Measurements from ENCODE around the gene UMOD. TPM values are rescaled to one million over a fixed set of nuclear protein-coding genes. Genes with fewer than 3 reads are reported as not detected.

The UMOD gene
- total RNA-seq (2014; rRNA removed) (not detected in 2 replicates), Bru-seq, nascent RNA (not detected), BruChase-seq, experiment 1, labeled RNA remaining after a 6-hour chase (not detected), BruChase-seq, experiment 2, labeled RNA remaining after a 2-hour chase (not detected)
- long read RNA-seq = 0 reads

GRCh38 chr16:20352615-20353014 is at the start of gene UMOD:
Gene UMOD, minus strand, starts transcription at chr16:20352715. Its CDS starts 1,978 bp downstream, at chr16:20350737.
- Histone ChIP-seq H3K36me3 (ENCODE audit: low read depth, low read length) (no peaks in the 10 kb centered on the region), H3K9ac (ENCODE audit: low read length) (no peak within 1 kb of the TSS), H3K27me3 (ENCODE audit: low read length) (no peaks in the 10 kb centered on the region), H4K20me1 (ENCODE audit: low read length) (no peaks in the 10 kb centered on the region), H3K4me1 (ENCODE audit: insufficient read depth, low read length) (no peaks in the 10 kb centered on the region), H3K79me2 (ENCODE audit: low read length) (no peaks in the 10 kb centered on the region), H3F3A (ENCODE audit: low read length, unreplicated experiment) (no peaks in the 10 kb centered on the region), H3K9me3 (ENCODE audit: low read length) (no peaks in the 10 kb centered on the region), H3K4me2 (ENCODE audit: low read length) (no peak within 1 kb of the TSS), H2AFZ (ENCODE audit: low read length) (no peak within 1 kb of the TSS), H3K9me2 (replicated peaks; ENCODE audit: low read length) (no peaks in the 10 kb centered on the region), H3K27ac (ENCODE audit: low read length) (no peak within 1 kb of the TSS), H3K4me3 (ENCODE audit: low read length) (no peak within 1 kb of the TSS)
- ChIA-PET POLR2A (ENCODE audit: unreplicated experiment) (no interaction called here), CTCF (no interaction called here)
- TF ChIP-seq, protein P1, sequence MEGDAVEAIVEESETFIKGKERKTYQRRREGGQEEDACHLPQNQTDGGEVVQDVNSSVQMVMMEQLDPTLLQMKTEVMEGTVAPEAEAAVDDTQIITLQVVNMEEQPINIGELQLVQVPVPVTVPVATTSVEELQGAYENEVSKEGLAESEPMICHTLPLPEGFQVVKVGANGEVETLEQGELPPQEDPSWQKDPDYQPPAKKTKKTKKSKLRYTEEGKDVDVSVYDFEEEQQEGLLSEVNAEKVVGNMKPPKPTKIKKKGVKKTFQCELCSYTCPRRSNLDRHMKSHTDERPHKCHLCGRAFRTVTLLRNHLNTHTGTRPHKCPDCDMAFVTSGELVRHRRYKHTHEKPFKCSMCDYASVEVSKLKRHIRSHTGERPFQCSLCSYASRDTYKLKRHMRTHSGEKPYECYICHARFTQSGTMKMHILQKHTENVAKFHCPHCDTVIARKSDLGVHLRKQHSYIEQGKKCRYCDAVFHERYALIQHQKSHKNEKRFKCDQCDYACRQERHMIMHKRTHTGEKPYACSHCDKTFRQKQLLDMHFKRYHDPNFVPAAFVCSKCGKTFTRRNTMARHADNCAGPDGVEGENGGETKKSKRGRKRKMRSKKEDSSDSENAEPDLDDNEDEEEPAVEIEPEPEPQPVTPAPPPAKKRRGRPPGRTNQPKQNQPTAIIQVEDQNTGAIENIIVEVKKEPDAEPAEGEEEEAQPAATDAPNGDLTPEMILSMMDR (conservative IDR thresholded peaks at IDR 0.05; ENCODE audit: low read depth, low read length) = no peak
- no peak for TF ChIP-seq EZH2 (IDR thresholded peaks at IDR 0.05; ENCODE audit: low read length, unreplicated experiment)
- TF ChIP-seq EZH2phosphoT487 (IDR thresholded peaks at IDR 0.05; ENCODE audit: borderline replicate concordance, low read length) = no peak
- intact Hi-C loops (cut with micrococcal nuclease) = no loop called here
- no peak for DNase-seq
- no peak for ATAC-seq
- BruUV-seq (replicated peaks) = no TSS peak

GRCh38 chr16:20401475-20402016 is 49.0 kb upstream of the UMOD start:
- Histone ChIP-seq H4K20me1 (ENCODE audit: low read length) (no peaks in the 10 kb centered on the region), H2AFZ (ENCODE audit: low read length) (no peak overlapping the region), H3K9ac (ENCODE audit: low read length) (no peak overlapping the region), H3K4me1 (ENCODE audit: insufficient read depth, low read length) (no peaks in the 10 kb centered on the region), H3K4me2 (ENCODE audit: low read length) (no peak overlapping the region), H3K27ac (ENCODE audit: low read length) (no peak overlapping the region), H3K9me3 (ENCODE audit: low read length) (no peaks in the 10 kb centered on the region), H3K79me2 (ENCODE audit: low read length) (no peaks in the 10 kb centered on the region), H3K9me2 (replicated peaks; ENCODE audit: low read length) (no peaks in the 10 kb centered on the region), H3K27me3 (ENCODE audit: low read length) (no peaks in the 10 kb centered on the region), H3K36me3 (ENCODE audit: low read depth, low read length) (no peaks in the 10 kb centered on the region), H3F3A (ENCODE audit: low read length, unreplicated experiment) (no peaks in the 10 kb centered on the region), H3K4me3 (ENCODE audit: low read length) (no peak overlapping the region)
- POLR2A ChIA-PET (ENCODE audit: unreplicated experiment) = no interaction called here
- no peak for ATAC-seq
- CTCF ChIA-PET = no interaction called here
- BruUV-seq (replicated peaks) = no TSS peak
- DNase-seq = no peak
- intact Hi-C loops (cut with micrococcal nuclease) = no loop called here
- TF ChIP-seq, protein P1 (conservative IDR thresholded peaks at IDR 0.05; ENCODE audit: low read depth, low read length) = no peak
- TF ChIP-seq EZH2phosphoT487 (IDR thresholded peaks at IDR 0.05; ENCODE audit: borderline replicate concordance, low read length) (no peak), EZH2 (IDR thresholded peaks at IDR 0.05; ENCODE audit: low read length, unreplicated experiment) (no peak)

- ChIA-PET POLR2A (ENCODE audit: unreplicated experiment) (no interaction called here), CTCF (no interaction called here)
- BruUV-seq (replicated peaks) = no TSS peak
- no peaks in the 10 kb centered on the region for H3K9me3 ChIP-seq (ENCODE audit: low read length)
- ATAC-seq = no peak
- no peak for DNase-seq
- H3K9me2 ChIP-seq (replicated peaks; ENCODE audit: low read length) = no peaks in the 10 kb centered on the region
- no peaks in the 10 kb centered on the region for H4K20me1 ChIP-seq (ENCODE audit: low read length)
- H2AFZ ChIP-seq (ENCODE audit: low read length) = no peak overlapping the region
- H3F3A ChIP-seq (ENCODE audit: low read length, unreplicated experiment) = no peaks in the 10 kb centered on the region
- no peak overlapping the region for H3K4me3 ChIP-seq (ENCODE audit: low read length)
- no peaks in the 10 kb centered on the region for H3K4me1 ChIP-seq (ENCODE audit: insufficient read depth, low read length)
- H3K27me3 ChIP-seq (ENCODE audit: low read length) = no peaks in the 10 kb centered on the region
- no peak overlapping the region for H3K4me2 ChIP-seq (ENCODE audit: low read length)
- intact Hi-C loops (cut with micrococcal nuclease) = no loop called here
- H3K36me3 ChIP-seq (ENCODE audit: low read depth, low read length) = no peaks in the 10 kb centered on the region
- H3K79me2 ChIP-seq (ENCODE audit: low read length) = no peaks in the 10 kb centered on the region
- no peak overlapping the region for H3K27ac ChIP-seq (ENCODE audit: low read length)
- TF ChIP-seq EZH2 (IDR thresholded peaks at IDR 0.05; ENCODE audit: low read length, unreplicated experiment) (no peak), EZH2phosphoT487 (IDR thresholded peaks at IDR 0.05; ENCODE audit: borderline replicate concordance, low read length) (no peak)
- TF ChIP-seq, protein P1 (conservative IDR thresholded peaks at IDR 0.05; ENCODE audit: low read depth, low read length) = no peak
- H3K9ac ChIP-seq (ENCODE audit: low read length) = no peak overlapping the region
Observed at GRCh38 chr16:20401066-20401465, 48.6 kb upstream of the UMOD start.
